H9 (cell line): ENCODE data around the gene RBL1. TPM values are rescaled to one million over a fixed set of nuclear protein-coding genes. Genes with fewer than 3 reads are reported as not detected.

Experiments used
- DNase-seq: peaks from one replicate; pipeline ENCODE4 v3.0.0-alpha.2; 2017
- H2AFZ ChIP-seq: one replicate; pipeline ENCODE4 v1.6.1; 2013; ENCODE audit warnings: mild to moderate bottlenecking, low read length, control low read depth, moderate library complexity
- H2AK5ac ChIP-seq: 2 replicates; pipeline ENCODE4 v1.6.1; 2013; ENCODE audit warnings: low read length, control low read depth, mixed read lengths; ENCODE audit not compliant: insufficient read length
- H2BK120ac ChIP-seq: one replicate; pipeline ENCODE4 v1.6.1; 2013; ENCODE audit warnings: low read depth, mild to moderate bottlenecking, low read length, control low read depth, inconsistent platforms; ENCODE audit not compliant: poor library complexity, severe bottlenecking
- H2BK12ac ChIP-seq: 2 replicates; pipeline ENCODE4 v1.6.1; 2013; ENCODE audit warnings: low read length, control low read depth, mixed read lengths, low read depth; ENCODE audit not compliant: insufficient read length
- H2BK15ac ChIP-seq: 2 replicates; pipeline ENCODE4 v1.6.1; 2013; ENCODE audit warnings: low read depth, low read length, control low read depth
- H2BK20ac ChIP-seq: one replicate; pipeline ENCODE4 v1.6.1; 2013; ENCODE audit warnings: low read depth, mild to moderate bottlenecking, low read length, control low read depth, inconsistent platforms; ENCODE audit not compliant: poor library complexity, severe bottlenecking
- H2BK5ac ChIP-seq: 2 replicates; pipeline ENCODE4 v1.6.1; 2013; ENCODE audit warnings: low read length, control low read depth, mixed read lengths; ENCODE audit not compliant: insufficient read length
- H3K14ac ChIP-seq: 2 replicates; pipeline ENCODE4 v1.6.1; 2013; ENCODE audit warnings: low read length, control low read depth; ENCODE audit not compliant: insufficient read depth
- H3K18ac ChIP-seq: 2 replicates; pipeline ENCODE4 v1.6.1; 2013; ENCODE audit warnings: low read depth, mild to moderate bottlenecking, mixed read lengths, low read length, control low read depth; ENCODE audit not compliant: insufficient read length
- H3K23ac ChIP-seq: 2 replicates; pipeline ENCODE4 v1.6.1; 2013; ENCODE audit warnings: low read length, control low read depth, mixed read lengths, low read depth; ENCODE audit not compliant: insufficient read length
- H3K23me2 ChIP-seq: 2 replicates; pipeline ENCODE4 v1.6.1; 2013; ENCODE audit warnings: low read depth, mild to moderate bottlenecking, mixed read lengths, low read length, control low read depth; ENCODE audit not compliant: insufficient read length, poor library complexity, severe bottlenecking
- H3K27ac ChIP-seq: 2 replicates; pipeline ENCODE4 v1.5.1; 2013; ENCODE audit warnings: low read length, control low read depth, mixed read lengths, low read depth; ENCODE audit not compliant: insufficient read length
- H3K27me3 ChIP-seq: 2 replicates; pipeline ENCODE4 v1.6.1; 2013; ENCODE audit warnings: low read length, control low read depth, inconsistent platforms; ENCODE audit not compliant: insufficient read depth
- H3K4ac ChIP-seq: 2 replicates; pipeline ENCODE4 v1.6.1; 2013; ENCODE audit warnings: low read depth, mild to moderate bottlenecking, control low read depth, inconsistent platforms, low read length, moderate library complexity
- H3K4me1 ChIP-seq: 2 replicates; pipeline ENCODE4 v1.6.1; 2013; ENCODE audit warnings: low read length, control low read depth, inconsistent platforms; ENCODE audit not compliant: insufficient read depth
- H3K4me2 ChIP-seq: 2 replicates; pipeline ENCODE4 v1.6.1; 2013; ENCODE audit warnings: low read length, control low read depth, mixed read lengths; ENCODE audit not compliant: insufficient read length, insufficient read depth
- H3K56ac ChIP-seq: 2 replicates; pipeline ENCODE4 v1.6.1; 2013; ENCODE audit warnings: low read depth, mild to moderate bottlenecking, mixed read lengths, low read length, control low read depth; ENCODE audit not compliant: insufficient read length
- H3K79me1 ChIP-seq: 2 replicates; pipeline ENCODE4 v1.6.1; 2013; ENCODE audit warnings: low read depth, mild to moderate bottlenecking, moderate library complexity, low read length, control low read depth, inconsistent platforms; ENCODE audit not compliant: insufficient read depth, poor library complexity, severe bottlenecking
- H3K79me2 ChIP-seq: 2 replicates; pipeline ENCODE4 v1.6.1; 2013; ENCODE audit warnings: low read length, control low read depth, inconsistent platforms; ENCODE audit not compliant: insufficient read depth
- H3K9ac ChIP-seq: 2 replicates; pipeline ENCODE4 v1.6.1; 2013; ENCODE audit warnings: low read length, control low read depth, mixed read lengths; ENCODE audit not compliant: insufficient read length; ENCODE audit errors: extremely low read depth
- H3K9me3 ChIP-seq: one replicate; pipeline ENCODE4 v1.6.1; 2013; ENCODE audit warnings: low read depth, low read length, inconsistent platforms; ENCODE audit not compliant: control insufficient read depth
- H3T11ph ChIP-seq: one replicate; pipeline ENCODE4 v1.6.1; 2013; ENCODE audit warnings: mild to moderate bottlenecking, low read length, control low read depth, inconsistent platforms
- H4K20me1 ChIP-seq: one replicate; pipeline ENCODE4 v1.6.1; 2013; ENCODE audit not compliant: control insufficient read depth, insufficient read length, insufficient read depth
- H4K5ac ChIP-seq: 2 replicates; pipeline ENCODE4 v1.6.1; 2013; ENCODE audit warnings: low read depth, mild to moderate bottlenecking, mixed read lengths, low read length, control low read depth; ENCODE audit not compliant: insufficient read length
- H4K8ac ChIP-seq: replicated peaks from 2 replicates; pipeline ENCODE4 v1.6.1; 2013; ENCODE audit warnings: low read length, control low read depth, mixed read lengths, low read depth; ENCODE audit not compliant: insufficient read length
- H4K91ac ChIP-seq: 2 replicates; pipeline ENCODE4 v1.6.1; 2013; ENCODE audit warnings: low read depth, mild to moderate bottlenecking, moderate library complexity, mixed read lengths, low read length, control low read depth; ENCODE audit not compliant: insufficient read length
- H3K27ac Mint-ChIP-seq, 3 experiments: 2 replicates in 2 of 3; 3 replicates in 1 of 3; pipeline ENCODE4 v1.8.0; 2020 to 2021; ENCODE audit warnings: mixed read lengths in 3 of 3, mild to moderate bottlenecking in 1 of 3, moderate library complexity in 1 of 3
- H3K27me3 Mint-ChIP-seq: 2 replicates; pipeline ENCODE4 v1.8.0; 2021; ENCODE audit warnings: low read depth, mild to moderate bottlenecking, moderate library complexity, mixed read lengths
- H3K36me3 Mint-ChIP-seq, 3 experiments: 2 replicates in 2 of 3; 3 replicates in 1 of 3; pipeline ENCODE4 v1.8.0; 2020 to 2021; ENCODE audit warnings: low read depth in 3 of 3, mixed read lengths in 3 of 3; ENCODE audit not compliant: insufficient read depth in 1 of 3
- H3K4me1 Mint-ChIP-seq, 2 experiments: 2 replicates each; pipeline ENCODE4 v1.8.0; 2020; ENCODE audit warnings: mixed read lengths in 2 of 2
- H3K4me3 Mint-ChIP-seq, 2 experiments: 2 replicates in 1 of 2; 3 replicates in 1 of 2; pipeline ENCODE4 v1.8.0; 2020 to 2021; ENCODE audit warnings: mild to moderate bottlenecking in 2 of 2, mixed read lengths in 2 of 2, moderate library complexity in 1 of 2
- H3K9me3 Mint-ChIP-seq, 2 experiments: 2 replicates in 1 of 2; 3 replicates in 1 of 2; pipeline ENCODE4 v1.8.0; 2020; ENCODE audit warnings: mild to moderate bottlenecking in 2 of 2, mixed read lengths in 2 of 2, moderate library complexity in 1 of 2
- whole genome bisulfite sequencing: extraction: QIAGEN DNeasy Blood & Tissue Kit; methylation state at CpG from one replicate; pipeline ENCODE4 v1.1.7; 2013; ENCODE audit warnings: missing lambda C conversion rate, low lambda C conversion rate, mixed read lengths; ENCODE audit not compliant: insufficient read length; ENCODE audit errors: extremely low coverage; 5-methylcytosine and 5-hydroxymethylcytosine counted together
- total RNA-seq: library from RNA; stranded (reverse); gene quantifications from 2 replicates; pipeline ENCODE4 v1.2.1, GENCODE V29; 2021
- TF ChIP-seq, protein P1 (sequence below): fragments of 200-600 bp; sonication (generic); conservative IDR thresholded peaks from 3 replicates; pipeline ENCODE4 v1.8.0; 2021; ENCODE audit warnings: antibody characterized with exemption, mild to moderate bottlenecking

The RBL1 gene
- total RNA-seq, 1 experiment from 2014 or later: 14.1 TPM

DNA sequence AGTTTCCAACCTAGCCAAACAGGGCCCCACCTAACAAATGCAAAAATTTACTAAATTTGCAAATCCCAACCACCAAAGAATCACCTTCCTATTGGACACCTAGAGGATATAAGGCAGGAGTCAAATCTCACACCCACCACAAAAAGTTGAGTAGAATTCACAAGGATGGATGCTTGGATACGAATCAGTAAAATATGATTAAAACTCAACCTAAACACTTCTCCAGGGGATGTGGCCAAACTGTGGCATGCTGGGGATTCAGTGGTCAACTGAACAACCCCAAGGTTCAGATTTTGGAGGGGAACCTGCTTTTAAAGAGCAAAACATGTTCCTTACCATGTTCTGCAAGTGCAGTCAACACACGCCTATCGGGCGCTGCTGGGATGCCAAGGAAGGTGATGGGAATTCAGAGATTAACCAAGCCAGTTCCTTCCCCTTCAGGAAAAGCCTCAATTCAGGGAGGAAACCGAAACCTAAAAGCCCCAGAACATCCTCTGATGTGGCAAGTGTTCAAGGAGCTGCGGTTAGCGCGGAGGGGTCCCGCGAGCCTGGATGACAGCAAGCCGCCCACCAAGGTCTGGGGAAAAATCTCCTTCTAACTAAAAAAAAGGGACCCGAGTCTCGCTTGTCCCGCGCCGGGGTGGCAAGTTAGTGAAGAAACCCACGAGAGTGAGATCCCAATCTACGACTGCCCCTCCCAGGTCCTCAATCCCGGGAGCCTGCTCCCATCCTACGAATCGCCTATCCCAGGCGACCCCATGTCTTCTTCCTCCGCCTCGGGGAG lies 145.2 kb downstream of the RBL1 start:
- Histone ChIP-seq H2AFZ (no peak overlapping the region), H2BK120ac (no peak overlapping the region), H3K79me1 (no peaks in the 10 kb centered on the region), H4K20me1 (no peaks in the 10 kb centered on the region), H4K91ac (no peak overlapping the region), H3K23ac (no peak overlapping the region), H3K27ac (no peak overlapping the region), H3K79me2 (no peaks in the 10 kb centered on the region), H3K14ac (no peak overlapping the region), H2BK12ac (no peak overlapping the region), H2BK15ac (no peak overlapping the region), H3K9me3 (no peaks in the 10 kb centered on the region), H2AK5ac (no peak overlapping the region), H2BK20ac (no peak overlapping the region), H3K56ac (no peak overlapping the region), H3K18ac (no peak overlapping the region), H3T11ph (no peak overlapping the region), H2BK5ac (no peak overlapping the region), H3K9ac (peak overlapping the region; percentile 33), H3K4ac (no peak overlapping the region), H3K23me2 (peaks cover 9% of the 10 kb centered on the region), H4K8ac (no peak overlapping the region), H4K5ac (no peak overlapping the region), H3K4me1 (peaks cover 8% of the 10 kb centered on the region; the same call in 1 of the 2 replicates), H3K4me2 (peak overlapping the region; percentile 84), H3K27me3 (no peaks in the 10 kb centered on the region)
- Mint-ChIP-seq H3K9me3 (peaks cover 2 to 3% of the 10 kb centered on the region in 2 experiments; a peak in 2 of 5 replicates), H3K27me3 (peaks cover 6% of the 10 kb centered on the region), H3K4me1 (peaks cover 36 to 42% of the 10 kb centered on the region in 2 experiments), H3K36me3 (peaks cover 2 to 15% (median 15%) of the 10 kb centered on the region in 3 experiments; a peak in 5 of 7 replicates), H3K27ac (peak overlapping the region in 2 of 3 experiments; percentile 71 to 87; a peak in 3 of 7 replicates), H3K4me3 (peak overlapping the region; percentile 93 to 95)
- no CpG with 5 or more reads among the region's 24 CpGs for WGBS
- TF ChIP-seq, protein P1, sequence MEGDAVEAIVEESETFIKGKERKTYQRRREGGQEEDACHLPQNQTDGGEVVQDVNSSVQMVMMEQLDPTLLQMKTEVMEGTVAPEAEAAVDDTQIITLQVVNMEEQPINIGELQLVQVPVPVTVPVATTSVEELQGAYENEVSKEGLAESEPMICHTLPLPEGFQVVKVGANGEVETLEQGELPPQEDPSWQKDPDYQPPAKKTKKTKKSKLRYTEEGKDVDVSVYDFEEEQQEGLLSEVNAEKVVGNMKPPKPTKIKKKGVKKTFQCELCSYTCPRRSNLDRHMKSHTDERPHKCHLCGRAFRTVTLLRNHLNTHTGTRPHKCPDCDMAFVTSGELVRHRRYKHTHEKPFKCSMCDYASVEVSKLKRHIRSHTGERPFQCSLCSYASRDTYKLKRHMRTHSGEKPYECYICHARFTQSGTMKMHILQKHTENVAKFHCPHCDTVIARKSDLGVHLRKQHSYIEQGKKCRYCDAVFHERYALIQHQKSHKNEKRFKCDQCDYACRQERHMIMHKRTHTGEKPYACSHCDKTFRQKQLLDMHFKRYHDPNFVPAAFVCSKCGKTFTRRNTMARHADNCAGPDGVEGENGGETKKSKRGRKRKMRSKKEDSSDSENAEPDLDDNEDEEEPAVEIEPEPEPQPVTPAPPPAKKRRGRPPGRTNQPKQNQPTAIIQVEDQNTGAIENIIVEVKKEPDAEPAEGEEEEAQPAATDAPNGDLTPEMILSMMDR: no peak
- DNase-seq: peak; percentile 41

Other genes with a start within 250 kb of the RBL1 start
- gene TLDC2, start 219.9 kb downstream of the RBL1 start, total RNA-seq: 0.11 TPM in 1 of 2 replicates, not detected in the other
- 53.1 and 59.6 TPM in 2 replicates for gene SAMHD1, start 144.3 kb downstream of the RBL1 start, total RNA-seq
- 234 TPM in 2 replicates for gene RPN2, start 83.3 kb upstream of the RBL1 start, total RNA-seq
- 0.79 and 0.90 TPM in 2 replicates for gene MROH8, start 83.6 kb upstream of the RBL1 start, total RNA-seq
- 0.68 TPM in 1 of 2 replicates, not detected in the other for gene GHRH, start 165.8 kb upstream of the RBL1 start, total RNA-seq
- 40.3 and 40.7 TPM in 2 replicates for gene MANBAL, start 193.7 kb upstream of the RBL1 start, total RNA-seq